GM20000 (cell line): ENCODE data around the gene EIF2B5.

ENCODE experiments used
- DNase-seq: peaks from one replicate; pipeline ENCODE4 v3.0.0; 2012; ENCODE audit warnings: low spot score
- TF ChIP-seq, protein P1 (sequence below): IDR thresholded peaks from 2 replicates; pipeline ENCODE4 v1.5.1; 2012; ENCODE audit warnings: mild to moderate bottlenecking, control low read depth; ENCODE audit errors: extremely low read depth, missing control alignments

EIF2B5 gene

DNA sequence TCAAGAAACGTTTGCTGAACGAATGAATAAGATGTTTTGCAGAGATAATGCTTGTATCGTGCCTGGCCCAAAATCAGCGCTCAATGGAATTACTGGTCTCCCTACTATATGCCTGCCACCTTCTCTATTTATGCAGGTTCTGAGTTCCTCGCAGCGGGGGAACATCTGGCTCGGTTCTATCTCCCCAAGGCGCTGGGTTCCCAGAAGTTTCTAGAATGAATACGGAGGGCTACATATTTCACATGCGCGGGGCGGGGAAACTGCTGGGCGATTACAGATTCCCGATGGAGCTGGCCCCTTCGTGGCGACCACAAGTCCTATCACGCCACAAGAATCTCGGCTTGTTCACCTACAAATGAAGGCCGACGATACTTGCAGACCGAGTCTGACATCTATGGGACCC lies 411 bp upstream of the EIF2B5 start:
- TF ChIP-seq, protein P1, sequence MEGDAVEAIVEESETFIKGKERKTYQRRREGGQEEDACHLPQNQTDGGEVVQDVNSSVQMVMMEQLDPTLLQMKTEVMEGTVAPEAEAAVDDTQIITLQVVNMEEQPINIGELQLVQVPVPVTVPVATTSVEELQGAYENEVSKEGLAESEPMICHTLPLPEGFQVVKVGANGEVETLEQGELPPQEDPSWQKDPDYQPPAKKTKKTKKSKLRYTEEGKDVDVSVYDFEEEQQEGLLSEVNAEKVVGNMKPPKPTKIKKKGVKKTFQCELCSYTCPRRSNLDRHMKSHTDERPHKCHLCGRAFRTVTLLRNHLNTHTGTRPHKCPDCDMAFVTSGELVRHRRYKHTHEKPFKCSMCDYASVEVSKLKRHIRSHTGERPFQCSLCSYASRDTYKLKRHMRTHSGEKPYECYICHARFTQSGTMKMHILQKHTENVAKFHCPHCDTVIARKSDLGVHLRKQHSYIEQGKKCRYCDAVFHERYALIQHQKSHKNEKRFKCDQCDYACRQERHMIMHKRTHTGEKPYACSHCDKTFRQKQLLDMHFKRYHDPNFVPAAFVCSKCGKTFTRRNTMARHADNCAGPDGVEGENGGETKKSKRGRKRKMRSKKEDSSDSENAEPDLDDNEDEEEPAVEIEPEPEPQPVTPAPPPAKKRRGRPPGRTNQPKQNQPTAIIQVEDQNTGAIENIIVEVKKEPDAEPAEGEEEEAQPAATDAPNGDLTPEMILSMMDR, result no peak
- no peak for DNase-seq

DNA sequence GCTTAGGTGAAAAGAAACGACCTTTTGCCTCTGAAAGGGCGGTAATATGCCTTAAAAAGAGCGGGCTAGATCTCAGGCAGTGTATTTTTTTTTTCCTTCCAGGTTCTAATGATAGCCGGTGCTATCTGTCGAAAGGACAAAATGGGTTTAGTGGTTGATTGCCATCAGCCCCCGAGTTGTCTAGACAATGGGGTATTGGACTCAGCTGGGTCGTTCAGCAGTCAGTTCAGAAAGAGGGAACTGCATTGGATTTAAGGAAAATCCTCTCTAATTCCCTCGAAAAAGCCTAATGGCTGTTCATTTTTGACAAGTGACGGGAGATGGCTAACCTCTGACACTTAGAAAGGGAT lies 728 bp downstream of the EIF2B5 start:
- TF ChIP-seq, protein P1, result no peak
- DNase-seq, result no peak

DNA sequence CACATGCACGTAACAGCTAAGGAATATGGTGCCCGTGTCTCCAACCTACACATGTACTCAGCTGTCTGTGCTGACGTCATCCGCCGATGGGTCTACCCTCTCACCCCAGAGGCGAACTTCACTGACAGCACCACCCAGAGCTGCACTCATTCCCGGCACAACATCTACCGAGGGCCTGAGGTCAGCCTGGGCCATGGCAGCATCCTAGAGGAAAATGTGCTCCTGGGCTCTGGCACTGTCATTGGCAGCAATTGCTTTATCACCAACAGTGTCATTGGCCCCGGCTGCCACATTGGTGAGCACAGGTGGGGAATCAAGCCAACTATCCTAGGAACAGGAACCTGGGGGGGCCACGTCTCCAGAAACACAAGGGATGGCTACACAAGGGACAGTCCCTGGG lies 5.3 kb downstream of the EIF2B5 start:
- TF ChIP-seq, protein P1, result no peak
- no peak for DNase-seq

DNA sequence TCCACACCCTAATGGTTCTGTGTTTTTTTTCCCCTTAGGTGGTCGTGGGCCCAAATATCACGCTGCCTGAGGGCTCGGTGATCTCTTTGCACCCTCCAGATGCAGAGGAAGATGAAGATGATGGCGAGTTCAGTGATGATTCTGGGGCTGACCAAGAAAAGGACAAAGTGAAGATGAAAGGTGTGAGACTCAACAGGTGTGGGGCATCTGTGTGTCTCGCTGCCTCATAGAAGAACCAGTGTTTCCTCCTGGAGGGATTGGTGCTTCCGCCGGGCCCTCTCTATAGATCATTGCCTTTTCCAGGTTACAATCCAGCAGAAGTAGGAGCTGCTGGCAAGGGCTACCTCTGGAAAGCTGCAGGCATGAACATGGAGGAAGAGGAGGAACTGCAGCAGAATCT lies 7.0 kb downstream of the EIF2B5 start:
- DNase-seq, result no peak
- TF ChIP-seq, protein P1, result no peak

DNA sequence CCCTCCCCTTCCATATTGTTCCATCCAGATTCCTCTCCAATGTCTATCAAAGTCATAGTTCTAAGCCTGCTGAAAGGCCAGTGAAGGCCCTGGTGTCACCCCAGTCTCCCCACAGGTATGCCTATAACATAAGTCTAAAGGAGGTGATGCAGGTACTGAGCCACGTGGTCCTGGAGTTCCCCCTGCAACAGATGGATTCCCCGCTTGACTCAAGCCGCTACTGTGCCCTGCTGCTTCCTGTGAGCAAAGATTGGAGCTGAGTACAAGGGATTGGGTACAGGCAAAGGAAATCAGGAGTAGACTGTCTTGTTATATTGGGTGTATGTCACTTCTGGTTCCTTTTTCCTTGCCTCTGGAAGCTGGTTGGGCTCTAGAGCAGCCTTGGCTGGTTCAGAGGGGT lies 8.2 kb downstream of the EIF2B5 start:
- TF ChIP-seq, protein P1, result no peak
- no peak for DNase-seq

DNA sequence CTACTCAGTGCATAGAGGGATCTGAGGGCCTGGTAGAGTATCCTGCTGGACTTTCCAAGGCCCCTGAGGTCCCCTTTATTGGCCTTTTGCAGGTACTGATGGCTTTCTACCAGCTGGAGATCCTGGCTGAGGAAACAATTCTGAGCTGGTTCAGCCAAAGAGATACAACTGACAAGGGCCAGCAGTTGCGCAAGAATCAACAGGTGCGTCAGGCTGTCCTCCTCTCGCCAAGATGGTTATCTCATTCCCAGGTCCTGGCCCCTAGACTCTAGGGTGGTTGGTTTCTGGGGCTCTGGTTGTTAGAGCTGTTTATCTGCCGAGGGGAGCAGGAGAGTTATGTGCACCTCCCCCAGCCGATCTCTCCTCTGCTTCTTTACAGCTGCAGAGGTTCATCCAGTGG lies 9.3 kb downstream of the EIF2B5 start:
- TF ChIP-seq, protein P1, result no peak

DNA sequence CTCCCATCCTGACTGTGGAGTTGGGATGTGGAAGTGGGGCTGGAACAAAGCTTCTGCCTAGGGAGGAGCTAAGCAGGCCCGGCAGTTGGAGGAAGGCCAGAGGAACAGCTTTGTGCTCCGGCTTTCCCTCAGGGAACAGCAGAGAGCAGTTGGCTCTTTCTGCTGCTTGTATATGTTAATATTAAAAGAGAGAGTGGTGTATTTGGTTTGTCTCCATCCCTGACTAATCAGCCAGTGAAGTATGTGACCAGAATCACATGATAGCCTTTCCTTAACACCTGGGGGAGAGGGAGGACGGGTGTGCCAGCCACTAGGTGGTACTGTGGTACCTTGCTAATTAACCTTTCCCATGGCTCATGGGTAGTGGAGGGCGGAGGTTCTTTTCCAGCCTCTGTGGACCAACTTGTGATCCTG lies 10.0 kb downstream of the EIF2B5 start:
- no peak for DNase-seq
- TF ChIP-seq, protein P1, result no peak

More for the DNA sequence above, 9.3 kb downstream of the EIF2B5 start:
- DNase-seq, result no peak
